Measurements from ENCODE around the gene STEAP1. TPM values are rescaled to one million over a fixed set of nuclear protein-coding genes. Genes with fewer than 3 reads are reported as not detected.

Gene STEAP1
- total RNA-seq, 2 donors from 2014 or later: 0.52 to 0.79 TPM

- no peaks in the 10 kb centered on the region for H3K9me3 Mint-ChIP-seq
- peaks cover 7% of the 10 kb centered on the region for H3K27me3 Mint-ChIP-seq
- no peak overlapping the region for H3K4me3 Mint-ChIP-seq
- ATAC-seq (replicated peaks): no peak
- no peak overlapping the region for H3K27ac Mint-ChIP-seq
- no peaks in the 10 kb centered on the region for H3K4me1 Mint-ChIP-seq
- no peaks in the 10 kb centered on the region for H3K36me3 Mint-ChIP-seq (ENCODE audit: low read depth)
Observed at GRCh38 chr7:90213521-90213920, 59.3 kb downstream of the STEAP1 start.

Other genes starting within 250 kb of the STEAP1 start
- gene STEAP2, start 57.3 kb downstream of the STEAP1 start, total RNA-seq: under 1 TPM in 1 of 2 donors, not detected in 1; 0.24 TPM
- gene CFAP69, start 90.7 kb downstream of the STEAP1 start, total RNA-seq: under 1 TPM; 0.35 to 0.42 TPM
- not detected for gene FAM237B, start 166.8 kb downstream of the STEAP1 start, total RNA-seq
- 10 to 100 TPM; 29.5 to 30.4 TPM for gene GTPBP10, start 192.2 kb downstream of the STEAP1 start, total RNA-seq
- gene CLDN12, start 249.0 kb downstream of the STEAP1 start, total RNA-seq: 10 to 100 TPM in 1 of 2 donors, 1 to 10 TPM in 1; 5.6 to 11.0 TPM

Measured in activated T-helper 17 cell treated with anti-CD3 and anti-CD28 coated beads, Interleukin-2, amount 50 U/mL, for 72 hours (primary cell).